HEK293 (cell line): ENCODE results near the gene RIPOR3.

Experiments used
- CTCF ChIA-PET: fragments of 350-600 bp; formaldehyde crosslinking; extraction: SDS; loops from one replicate; lab custom pipeline; 2021; ENCODE audit warnings: antibody characterized with exemption; lab: Yijun Ruan, JAX
- POLR2A ChIA-PET: fragments of 300-600 bp; formaldehyde crosslinking; extraction: SDS; loops from one replicate; lab custom pipeline; 2020; ENCODE audit warnings: antibody characterized with exemption, inconsistent platforms; lab: Yijun Ruan, JAX
- H3K27ac ChIP-seq: fragments of 200-500 bp; sonication (Bioruptor generic); 2 replicates; pipeline ENCODE4 v1.5.1; 2014; ENCODE audit warnings: low read depth, low read length, control low read depth, inconsistent platforms; ENCODE audit errors: extremely low read depth
- H3K36me3 ChIP-seq, 2 experiments: fragments of 200-500 bp in 1 of 2; sonication (Bioruptor generic) in 1 of 2; 1 replicate in 1 of 2; 2 replicates in 1 of 2; pipeline ENCODE4 v1.5.1; 2014 to 2017; ENCODE audit warnings: inconsistent platforms in 2 of 2, low read length in 2 of 2; ENCODE audit not compliant: control insufficient read depth in 2 of 2, insufficient read depth in 1 of 2
- H3K4me1 ChIP-seq: fragments of 200-500 bp; sonication (Bioruptor generic); 2 replicates; pipeline ENCODE4 v1.5.1; 2014; ENCODE audit warnings: mild to moderate bottlenecking, low read length, inconsistent platforms; ENCODE audit not compliant: control insufficient read depth, insufficient read depth
- H3K4me3 ChIP-seq: 2 replicates; pipeline ENCODE4 v1.5.1; 2011; ENCODE audit warnings: low read depth, mild to moderate bottlenecking, control low read depth, low read length, moderate library complexity
- H3K9me3 ChIP-seq: fragments of 200-500 bp; sonication (Bioruptor generic); 2 replicates; pipeline ENCODE4 v1.5.1; 2014; ENCODE audit warnings: low read depth, low read length, inconsistent platforms; ENCODE audit not compliant: control insufficient read depth, insufficient read depth
- ELK4 ChIP-seq: IDR thresholded peaks from 2 replicates; pipeline ENCODE4 v1.6.1; 2011; ENCODE audit warnings: mild to moderate bottlenecking, low read depth, low read length, borderline replicate concordance
- FEZF1 ChIP-seq: fragments of 450-650 bp; formaldehyde crosslinking; IDR thresholded peaks from 2 replicates; pipeline ENCODE4 v1.5.1; 2016; ENCODE audit warnings: missing biosample characterization, missing genetic modification characterization
- MEIS1 ChIP-seq: sonication (generic); formaldehyde crosslinking; IDR thresholded peaks from 2 replicates; pipeline ENCODE4 v1.8.1; 2022; ENCODE audit warnings: missing genetic modification reagents, mild to moderate bottlenecking, borderline replicate concordance
- ZBTB11 ChIP-seq: fragments of 450-650 bp; formaldehyde crosslinking; conservative IDR thresholded peaks from 2 replicates; pipeline ENCODE4 v1.5.1; 2016; ENCODE audit warnings: low read depth, missing biosample characterization, missing genetic modification characterization
- ZBTB21 ChIP-seq: fragments of 450-650 bp; formaldehyde crosslinking; IDR thresholded peaks from 2 replicates; pipeline ENCODE4 v1.5.1; 2017; ENCODE audit warnings: missing biosample characterization, missing genetic modification characterization
- ZBTB8A ChIP-seq: fragments of 450-650 bp; formaldehyde crosslinking; IDR thresholded peaks from 2 replicates; pipeline ENCODE4 v1.5.1; 2016; ENCODE audit warnings: missing biosample characterization, missing genetic modification characterization
- ZNF10 ChIP-seq: fragments of 450-650 bp; formaldehyde crosslinking; IDR thresholded peaks from 2 replicates; pipeline ENCODE4 v1.5.1; 2017; ENCODE audit warnings: missing biosample characterization, missing genetic modification characterization
- ZNF132 ChIP-seq: fragments of 450-650 bp; formaldehyde crosslinking; IDR thresholded peaks from 2 replicates; pipeline ENCODE4 v1.5.1; 2017; ENCODE audit warnings: missing biosample characterization, missing genetic modification characterization, borderline replicate concordance
- ZNF184 ChIP-seq: fragments of 450-650 bp; IDR thresholded peaks from 2 replicates; pipeline ENCODE4 v1.5.1; 2018; ENCODE audit warnings: missing biosample characterization, mild to moderate bottlenecking, missing genetic modification characterization
- ZNF223 ChIP-seq: fragments of 450-650 bp; formaldehyde crosslinking; IDR thresholded peaks from 2 replicates; pipeline ENCODE4 v1.5.1; 2016; ENCODE audit warnings: missing biosample characterization, missing genetic modification characterization
- ZNF391 ChIP-seq: fragments of 450-650 bp; formaldehyde crosslinking; IDR thresholded peaks from 2 replicates; pipeline ENCODE4 v1.5.1; 2016; ENCODE audit warnings: low read depth, missing biosample characterization, missing genetic modification characterization, borderline replicate concordance
- ZNF48 ChIP-seq: fragments of 450-650 bp; formaldehyde crosslinking; IDR thresholded peaks from 2 replicates; pipeline ENCODE4 v1.5.1; 2016; ENCODE audit warnings: missing biosample characterization, missing genetic modification characterization
- ZNF518A ChIP-seq: fragments of 450-650 bp; formaldehyde crosslinking; conservative IDR thresholded peaks from 2 replicates; pipeline ENCODE4 v1.5.1; 2016; ENCODE audit warnings: low read depth, missing biosample characterization, missing genetic modification characterization
- ZNF629 ChIP-seq: fragments of 450-650 bp; formaldehyde crosslinking; IDR thresholded peaks from 2 replicates; pipeline ENCODE4 v1.5.1; 2017; ENCODE audit warnings: missing biosample characterization, missing genetic modification characterization
- ZNF658 ChIP-seq: fragments of 450-650 bp; formaldehyde crosslinking; IDR thresholded peaks from 2 replicates; pipeline ENCODE4; 2016; ENCODE audit warnings: missing biosample characterization, missing genetic modification characterization
- ZNF837 ChIP-seq: fragments of 450-650 bp; formaldehyde crosslinking; IDR thresholded peaks from 2 replicates; pipeline ENCODE4 v1.5.1; 2016; ENCODE audit warnings: missing biosample characterization, missing genetic modification characterization
- ZSCAN23 ChIP-seq: fragments of 450-650 bp; formaldehyde crosslinking; IDR thresholded peaks from 2 replicates; pipeline ENCODE4 v1.5.1; 2016; ENCODE audit warnings: missing biosample characterization, missing genetic modification characterization
- ZSCAN5A ChIP-seq: fragments of 450-650 bp; formaldehyde crosslinking; IDR thresholded peaks from 2 replicates; pipeline ENCODE4 v1.5.1; 2016; ENCODE audit warnings: missing biosample characterization, missing genetic modification characterization

The RIPOR3 gene

GRCh38 chr20:50586531-50587232 lies 104.7 kb downstream of the RIPOR3 start (continued):
- TF ChIP-seq ZNF518A (tag by site-specific recombination) (no peak), ZSCAN5A (tag by site-specific recombination) (no peak)

- H3K9me3 ChIP-seq = no peaks in the 10 kb centered on the region
- CTCF ChIA-PET = interaction anchor here (1.4 to 2.2 kb wide), 4 partner anchors 10 to 400 kb away, joined by 3 to 12 read pairs (median 4); no protein-coding TSS in a partner anchor
- POLR2A ChIA-PET = no interaction called here
- no peak overlapping the region for H3K4me3 ChIP-seq
- H3K4me1 ChIP-seq = no peaks in the 10 kb centered on the region
- peaks cover 0 to 64% of the 10 kb centered on the region in 2 experiments; a peak in 1 of 3 replicates for H3K36me3 ChIP-seq
- H3K27ac ChIP-seq = no peak overlapping the region
- TF ChIP-seq ZBTB8A = no peak
- no peak for TF ChIP-seq ZNF48
- TF ChIP-seq ELK4 = no peak
- no peak for TF ChIP-seq ZBTB21 (tag by site-specific recombination)
- no peak for TF ChIP-seq ZNF184 (tag by site-specific recombination)
- no peak for TF ChIP-seq ZNF132 (tag by site-specific recombination)
- no peak for TF ChIP-seq ZSCAN23 (tag by site-specific recombination)
- TF ChIP-seq ZNF10 (tag by site-specific recombination) = no peak
- TF ChIP-seq MEIS1 (CRISPR knock-in tag) = no peak
These were observed 105.7 kb downstream of the RIPOR3 start for GRCh38 chr20:50585678-50586077.

- CTCF ChIA-PET = interaction anchor here (0.5 to 2.2 kb wide), 4 partner anchors 10 to 399 kb away, joined by 3 to 12 read pairs (median 3); no protein-coding TSS in a partner anchor
- H3K9me3 ChIP-seq = no peaks in the 10 kb centered on the region
- H3K4me1 ChIP-seq = no peaks in the 10 kb centered on the region
- H3K4me3 ChIP-seq = no peak overlapping the region
- H3K36me3 ChIP-seq = peaks cover 0 to 69% of the 10 kb centered on the region in 2 experiments; a peak in 1 of 3 replicates
- POLR2A ChIA-PET = no interaction called here
- H3K27ac ChIP-seq = no peak overlapping the region
- TF ChIP-seq ZNF223 (tag by site-specific recombination) = no peak
- TF ChIP-seq ZBTB11 = no peak
- TF ChIP-seq ZNF629 = no peak
- TF ChIP-seq ZNF837 = no peak
- no peak for TF ChIP-seq FEZF1
- TF ChIP-seq ZNF658 = no peak
- TF ChIP-seq ZSCAN23 (tag by site-specific recombination) = no peak
- TF ChIP-seq ZNF391 (tag by site-specific recombination) = no peak
These were observed 106.1 kb downstream of the RIPOR3 start for GRCh38 chr20:50585214-50585613.
